ENCODE measurements around the gene TMEM178B.

DNA sequence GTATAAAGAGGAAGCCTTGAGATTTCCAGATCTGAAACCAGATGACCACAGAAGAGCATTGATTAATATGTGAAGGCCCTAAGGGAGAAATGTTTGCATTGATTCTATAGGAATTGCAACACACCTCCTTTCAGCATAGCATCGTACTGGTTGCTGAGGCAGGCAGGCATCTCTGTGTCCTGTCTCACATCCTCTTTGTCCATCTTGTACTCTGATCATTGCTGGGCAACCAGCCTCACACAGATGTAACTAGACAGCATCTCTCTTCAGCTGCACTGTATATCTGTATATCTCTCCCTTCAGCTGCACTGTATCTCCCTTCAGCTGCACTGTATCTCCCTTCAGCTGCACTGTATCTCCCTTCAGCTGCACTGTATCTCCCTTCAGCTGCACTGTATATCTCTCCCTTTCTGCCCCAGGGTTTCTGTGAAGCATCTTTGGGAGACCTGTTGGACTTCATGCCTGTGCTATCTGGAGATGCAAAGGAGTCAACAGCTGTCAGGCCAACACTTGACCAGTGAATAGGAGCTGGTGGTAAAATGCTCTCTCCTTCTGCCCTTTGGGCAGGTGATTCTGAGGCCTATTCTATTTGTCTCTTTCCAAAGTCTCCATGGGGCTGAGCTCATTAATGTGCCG, 40.3 kb downstream of the TMEM178B start:
- TF ChIP-seq, protein P1, sequence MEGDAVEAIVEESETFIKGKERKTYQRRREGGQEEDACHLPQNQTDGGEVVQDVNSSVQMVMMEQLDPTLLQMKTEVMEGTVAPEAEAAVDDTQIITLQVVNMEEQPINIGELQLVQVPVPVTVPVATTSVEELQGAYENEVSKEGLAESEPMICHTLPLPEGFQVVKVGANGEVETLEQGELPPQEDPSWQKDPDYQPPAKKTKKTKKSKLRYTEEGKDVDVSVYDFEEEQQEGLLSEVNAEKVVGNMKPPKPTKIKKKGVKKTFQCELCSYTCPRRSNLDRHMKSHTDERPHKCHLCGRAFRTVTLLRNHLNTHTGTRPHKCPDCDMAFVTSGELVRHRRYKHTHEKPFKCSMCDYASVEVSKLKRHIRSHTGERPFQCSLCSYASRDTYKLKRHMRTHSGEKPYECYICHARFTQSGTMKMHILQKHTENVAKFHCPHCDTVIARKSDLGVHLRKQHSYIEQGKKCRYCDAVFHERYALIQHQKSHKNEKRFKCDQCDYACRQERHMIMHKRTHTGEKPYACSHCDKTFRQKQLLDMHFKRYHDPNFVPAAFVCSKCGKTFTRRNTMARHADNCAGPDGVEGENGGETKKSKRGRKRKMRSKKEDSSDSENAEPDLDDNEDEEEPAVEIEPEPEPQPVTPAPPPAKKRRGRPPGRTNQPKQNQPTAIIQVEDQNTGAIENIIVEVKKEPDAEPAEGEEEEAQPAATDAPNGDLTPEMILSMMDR (IDR thresholded peaks at IDR 0.05), result no peak
- no peak for TF ChIP-seq POLR2A (IDR thresholded peaks at IDR 0.05)
